ENCODE measurements around the gene BARX2.
"Not testable (repeated sequence)": the region's sequence is repeated elsewhere in the genome, so short reads cannot be mapped to it uniquely, and the experiment has no call there.

BARX2 gene

GRCh38 chr11:129326921-129327320, 48.7 kb upstream of the BARX2 start:
- Histone ChIP-seq H3K9me3 (ENCODE audit: control insufficient read depth, insufficient read depth, low read depth, low read length) (no peaks in the 10 kb centered on the region), H3K36me3 (ENCODE audit: control insufficient read depth in 2 of 2, insufficient read depth in 1 of 2, low read length in 2 of 2) (no peaks in the 10 kb centered on the region), H3K27ac (ENCODE audit: extremely low read depth, low read depth, low read length) (no peak overlapping the region), H3K4me3 (ENCODE audit: low read depth, low read length) (no peak overlapping the region), H3K4me1 (ENCODE audit: control insufficient read depth, insufficient read depth, low read length) (no peaks in the 10 kb centered on the region)
- CTCF ChIA-PET = interaction anchor here (0.6 to 7.0 kb wide), 3 partner anchors 209 to 440 kb away, joined by 3 to 70 read pairs (median 4); no protein-coding TSS in a partner anchor
- TF ChIP-seq ZNF560 (tag by site-specific recombination; IDR thresholded peaks at IDR 0.05; ENCODE audit: borderline replicate concordance) = no peak
- TF ChIP-seq ZNF610 (tag by site-specific recombination; IDR thresholded peaks at IDR 0.05; ENCODE audit: borderline replicate concordance) = peak; percentile 87; the same call in 1 of the 2 replicates
- no peak for TF ChIP-seq INSM2 (tag by site-specific recombination; IDR thresholded peaks at IDR 0.05)
- TF ChIP-seq HOXA7 (CRISPR knock-in tag; IDR thresholded peaks at IDR 0.05; ENCODE audit: borderline replicate concordance) = no peak
- no peak for TF ChIP-seq HOXC10 (CRISPR knock-in tag; IDR thresholded peaks at IDR 0.05)
- no peak for TF ChIP-seq ZNF513 (tag by site-specific recombination; IDR thresholded peaks at IDR 0.05)
- POLR2A ChIA-PET = no interaction called here

- H3K9me3 ChIP-seq (ENCODE audit: control insufficient read depth, insufficient read depth, low read depth, low read length); H3K36me3 ChIP-seq (ENCODE audit: control insufficient read depth in 2 of 2, insufficient read depth in 1 of 2, low read length in 2 of 2); H3K4me1 ChIP-seq (ENCODE audit: control insufficient read depth, insufficient read depth, low read length); H3K4me3 ChIP-seq (ENCODE audit: low read depth, low read length); H3K27ac ChIP-seq (ENCODE audit: extremely low read depth, low read depth, low read length): not testable (repeated sequence)
- ChIA-PET CTCF (interaction anchor here (1.1 to 7.0 kb wide), 2 partner anchors 210 to 441 kb away, joined by 4 to 70 read pairs; no protein-coding TSS in a partner anchor), POLR2A (interaction anchor here (0.6 kb wide), 1 partner anchor 1137 kb away, joined by 4 read pairs; no protein-coding TSS in a partner anchor)
These were observed 47.9 kb upstream of the BARX2 start for GRCh38 chr11:129327708-129328107.

- no peak for TF ChIP-seq ZNF449 (tag by site-specific recombination; IDR thresholded peaks at IDR 0.05)
- 0 out of 2 replicates have a peak, but pooled peaks have one; percentile 22 for TF ChIP-seq PRDM1 (tag by site-specific recombination; IDR thresholded peaks at IDR 0.05)
- TF ChIP-seq KLF1 (tag by site-specific recombination; IDR thresholded peaks at IDR 0.05) = no peak
- Histone ChIP-seq H3K4me3 (ENCODE audit: low read depth, low read length) (no peak overlapping the region), H3K36me3 (ENCODE audit: control insufficient read depth in 2 of 2, insufficient read depth in 1 of 2, low read length in 2 of 2) (no peaks in the 10 kb centered on the region), H3K4me1 (ENCODE audit: control insufficient read depth, insufficient read depth, low read length) (no peaks in the 10 kb centered on the region), H3K9me3 (ENCODE audit: control insufficient read depth, insufficient read depth, low read depth, low read length) (no peaks in the 10 kb centered on the region), H3K27ac (ENCODE audit: extremely low read depth, low read depth, low read length) (no peak overlapping the region)
- CTCF ChIA-PET = interaction anchor here (0.5 to 7.0 kb wide), 8 partner anchors 35 to 443 kb away, joined by 3 to 70 read pairs (median 3); no protein-coding TSS in a partner anchor
- POLR2A ChIA-PET = no interaction called here
These were observed 46.9 kb upstream of the BARX2 start for GRCh38 chr11:129328756-129329155.

- Histone ChIP-seq H3K4me1 (ENCODE audit: control insufficient read depth, insufficient read depth, low read length) (no peaks in the 10 kb centered on the region), H3K4me3 (ENCODE audit: low read depth, low read length) (no peak overlapping the region), H3K9me3 (ENCODE audit: control insufficient read depth, insufficient read depth, low read depth, low read length) (no peaks in the 10 kb centered on the region), H3K36me3 (ENCODE audit: control insufficient read depth in 2 of 2, insufficient read depth in 1 of 2, low read length in 2 of 2) (no peaks in the 10 kb centered on the region), H3K27ac (ENCODE audit: extremely low read depth, low read depth, low read length) (no peak overlapping the region)
- TF ChIP-seq ZNF341 (tag by site-specific recombination; IDR thresholded peaks at IDR 0.05; ENCODE audit: low read depth) (no peak), PBX3 (CRISPR knock-in tag; IDR thresholded peaks at IDR 0.05) (no peak), PRDM6 (tag by site-specific recombination; IDR thresholded peaks at IDR 0.05) (no peak), ZBTB1 (tag by site-specific recombination; IDR thresholded peaks at IDR 0.05) (no peak), RBAK (tag by site-specific recombination; IDR thresholded peaks at IDR 0.05) (no peak), ZNF324 (tag by site-specific recombination; IDR thresholded peaks at IDR 0.05) (no peak), GLI4 (tag by site-specific recombination; IDR thresholded peaks at IDR 0.05) (no peak), SP3 (tag by site-specific recombination; IDR thresholded peaks at IDR 0.05) (no peak), ZNF623 (tag by site-specific recombination; IDR thresholded peaks at IDR 0.05) (no peak), ZNF2 (tag by site-specific recombination; IDR thresholded peaks at IDR 0.05) (no peak)
- CTCF ChIA-PET = interaction anchor here (0.6 to 7.0 kb wide), 23 partner anchors 11 to 747 kb away, joined by 3 to 70 read pairs (median 4); no protein-coding TSS in a partner anchor
- POLR2A ChIA-PET = no interaction called here
These were observed 44.4 kb upstream of the BARX2 start for GRCh38 chr11:129331217-129331616.

All from HEK293 (cell line).